HG03064 (cell line): ENCODE data around the gene KCNIP4.

Experiments
- ATAC-seq: cut with Tn5 transposase; IDR thresholded peaks from one replicate; pipeline ENCODE4 v1.9.1; 2021; ENCODE audit warnings: low read depth; ENCODE audit not compliant: unreplicated experiment

Gene KCNIP4

GRCh38 chr4:21012851-21013331, 935.7 kb downstream of the KCNIP4 start:
- no peak for ATAC-seq

GRCh38 chr4:21011106-21011505, 937.5 kb downstream of the KCNIP4 start:
- no peak for ATAC-seq

- no peak for ATAC-seq
Observed at GRCh38 chr4:21009956-21010355, 938.6 kb downstream of the KCNIP4 start.

DNA sequence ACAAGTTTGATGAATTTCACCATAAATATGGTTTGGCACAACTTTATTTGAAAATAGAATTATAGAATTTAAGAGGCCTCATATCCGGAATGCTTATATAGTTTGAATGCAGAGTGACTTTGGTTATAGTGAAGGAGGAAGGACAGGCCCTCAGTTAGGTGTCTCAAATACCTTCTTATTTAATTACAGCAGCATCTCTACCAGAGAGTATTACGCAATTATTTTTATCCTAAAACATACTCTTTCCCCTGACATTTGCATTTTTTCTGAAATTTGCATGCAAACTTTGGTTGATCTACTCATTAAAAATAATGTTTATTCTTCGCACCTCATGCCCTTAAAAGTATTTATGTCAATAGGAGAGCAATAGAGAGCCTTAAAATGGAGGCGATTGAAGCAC, 942.9 kb downstream of the KCNIP4 start:
- no peak for ATAC-seq

GRCh38 chr4:21002976-21003375, 945.6 kb downstream of the KCNIP4 start:
- ATAC-seq, result no peak

GRCh38 chr4:21002286-21002685, 946.3 kb downstream of the KCNIP4 start:
- ATAC-seq, result no peak

GRCh38 chr4:21001490-21001889, 947.1 kb downstream of the KCNIP4 start:
- no peak for ATAC-seq

DNA sequence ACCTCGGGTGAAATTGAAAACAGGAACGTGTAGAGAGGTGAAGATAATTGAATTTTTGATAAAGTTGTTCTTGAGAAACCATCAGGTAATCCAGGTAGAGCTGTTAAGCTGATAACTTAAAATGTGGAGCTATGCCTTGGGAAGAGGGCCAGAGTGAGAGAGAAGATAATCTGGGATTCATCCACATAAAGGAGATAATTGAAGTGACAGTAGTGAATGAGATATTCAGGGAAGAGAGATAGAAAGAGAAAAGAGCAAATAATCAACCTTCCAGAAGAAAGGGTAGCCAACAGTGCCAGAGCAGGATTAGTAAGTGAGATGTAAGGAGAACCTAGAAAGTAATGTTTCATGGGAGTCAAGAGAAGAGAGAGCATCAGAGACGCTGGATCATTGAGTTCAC, 950.7 kb downstream of the KCNIP4 start:
- no peak for ATAC-seq

GRCh38 chr4:20995610-20996009, 953.0 kb downstream of the KCNIP4 start:
- ATAC-seq, result no peak

- ATAC-seq, result no peak
Observed at GRCh38 chr4:20995015-20995414, 953.6 kb downstream of the KCNIP4 start.

- ATAC-seq, result no peak
Observed at GRCh38 chr4:20992002-20992401, 956.6 kb downstream of the KCNIP4 start.

DNA sequence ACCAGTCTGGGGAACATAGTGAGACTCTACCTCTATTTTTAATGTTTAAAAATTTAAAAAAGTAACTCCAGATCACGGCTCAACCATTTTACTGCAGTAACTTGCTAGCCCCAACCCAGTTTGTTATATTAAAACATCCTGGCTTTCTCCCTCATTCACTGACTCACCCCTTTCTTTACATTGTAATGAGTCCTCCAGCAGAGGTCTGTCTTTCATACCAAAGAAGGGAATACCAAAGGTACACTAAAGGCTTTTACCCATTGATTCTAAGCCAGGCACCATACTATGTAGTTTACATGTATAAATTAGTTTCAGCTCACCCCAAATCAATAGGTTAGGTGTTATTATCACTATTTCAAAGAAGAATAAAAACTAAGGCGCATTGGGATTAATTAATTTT, 961.4 kb downstream of the KCNIP4 start:
- no peak for ATAC-seq

- no peak for ATAC-seq
Observed at GRCh38 chr4:20984576-20984836, 964.1 kb downstream of the KCNIP4 start.

DNA sequence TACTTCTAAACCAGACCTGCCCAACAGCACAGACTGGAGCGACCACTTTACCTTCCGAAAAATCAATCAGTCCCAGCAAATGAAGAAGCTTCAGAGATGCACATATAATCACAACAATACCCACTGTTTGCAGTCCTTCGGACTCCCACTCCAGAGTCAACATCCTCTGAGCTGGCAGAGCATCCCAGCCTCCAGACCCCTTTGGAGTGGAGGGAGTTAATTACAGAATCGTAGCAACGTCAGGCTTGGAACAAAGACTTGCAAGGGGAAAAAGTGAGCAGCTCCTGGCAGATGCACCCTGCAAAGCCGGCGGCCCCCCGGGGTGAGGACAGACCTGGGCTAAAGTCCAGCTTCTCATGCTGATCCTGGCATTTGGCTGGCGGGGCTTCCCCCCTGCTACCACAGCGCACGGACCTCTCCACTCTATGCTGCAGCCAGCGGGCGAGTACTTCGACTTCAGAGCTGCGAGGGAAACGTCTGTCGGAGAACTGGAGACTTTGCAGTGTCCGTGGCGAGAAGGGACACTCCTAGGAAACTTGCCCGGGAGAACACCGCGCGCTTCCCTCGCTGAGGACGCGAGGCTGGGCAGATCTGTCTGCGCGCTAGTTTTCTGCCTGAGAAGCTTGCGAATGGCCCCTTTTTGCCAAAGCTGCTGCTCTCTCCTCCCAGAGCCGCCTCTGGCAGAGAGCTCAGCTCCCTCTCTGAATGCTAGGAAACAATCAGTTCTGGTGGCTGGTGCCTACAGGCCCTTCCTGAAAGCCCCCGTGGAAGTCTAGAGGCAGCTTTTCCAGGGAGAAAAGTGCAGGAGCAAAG, 964.6 kb downstream of the KCNIP4 start:
- no peak for ATAC-seq

GRCh38 chr4:20982544-20982943, 966.0 kb downstream of the KCNIP4 start:
- ATAC-seq, result no peak

DNA sequence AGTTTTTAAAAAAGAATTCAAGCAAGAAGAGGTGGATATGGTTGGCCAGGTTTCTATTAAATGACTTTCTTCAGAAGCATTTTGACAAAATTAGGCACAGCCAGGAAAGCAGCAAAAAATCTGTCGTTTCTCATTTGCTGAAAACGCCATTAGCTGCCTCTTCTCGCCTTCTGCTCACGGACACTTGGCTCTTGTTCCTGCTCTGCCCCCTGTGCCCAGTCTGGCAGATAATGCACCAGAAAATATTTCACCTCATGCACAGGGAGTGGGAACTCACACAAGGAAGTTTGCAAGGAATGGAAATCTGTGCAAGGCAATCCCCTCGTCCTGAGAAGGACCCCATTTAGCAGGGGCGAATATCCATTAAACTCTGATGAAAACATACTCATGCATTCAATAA, 988.3 kb downstream of the KCNIP4 start:
- no peak for ATAC-seq

DNA sequence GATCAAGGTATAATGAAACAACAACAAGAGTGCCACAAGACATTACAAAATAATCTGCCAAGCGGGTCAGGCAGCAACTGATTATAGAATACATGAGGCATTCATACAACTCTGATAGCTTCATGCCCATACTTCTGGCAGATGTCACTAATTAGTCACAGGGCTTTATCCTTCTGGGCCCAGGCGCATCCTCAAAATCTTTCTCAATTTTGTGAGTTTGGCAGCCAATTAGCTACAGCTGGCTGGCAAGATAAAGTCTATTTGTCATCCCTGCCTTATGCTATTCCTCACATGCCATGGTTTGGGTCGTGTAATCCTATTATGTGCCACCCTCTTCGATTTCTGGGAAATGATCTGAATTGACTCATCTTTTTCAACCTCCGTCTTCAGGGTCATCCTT, 994.0 kb downstream of the KCNIP4 start:
- ATAC-seq, result no peak

DNA sequence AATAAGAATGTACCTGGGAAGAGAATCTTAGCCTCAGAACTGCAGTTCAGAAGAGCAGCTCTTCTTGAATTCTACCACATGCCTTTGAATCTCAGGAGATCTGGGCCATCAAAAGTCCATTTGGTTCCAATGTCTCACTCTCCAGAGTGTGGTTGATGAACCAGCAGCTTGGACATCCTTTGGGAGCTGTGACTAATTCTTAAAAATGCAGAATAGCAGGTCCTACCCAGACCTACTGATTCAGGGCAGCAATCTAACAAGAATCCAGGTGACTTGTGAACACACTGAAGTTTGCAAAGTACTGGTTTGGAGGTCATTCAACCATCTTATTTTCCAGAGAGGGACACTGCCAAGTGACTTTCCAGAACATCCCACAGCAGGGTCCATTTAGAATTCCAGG, 1003.6 kb downstream of the KCNIP4 start:
- no peak for ATAC-seq

GRCh38 chr4:20944451-20944850, 1004.1 kb downstream of the KCNIP4 start:
- ATAC-seq, result no peak

DNA sequence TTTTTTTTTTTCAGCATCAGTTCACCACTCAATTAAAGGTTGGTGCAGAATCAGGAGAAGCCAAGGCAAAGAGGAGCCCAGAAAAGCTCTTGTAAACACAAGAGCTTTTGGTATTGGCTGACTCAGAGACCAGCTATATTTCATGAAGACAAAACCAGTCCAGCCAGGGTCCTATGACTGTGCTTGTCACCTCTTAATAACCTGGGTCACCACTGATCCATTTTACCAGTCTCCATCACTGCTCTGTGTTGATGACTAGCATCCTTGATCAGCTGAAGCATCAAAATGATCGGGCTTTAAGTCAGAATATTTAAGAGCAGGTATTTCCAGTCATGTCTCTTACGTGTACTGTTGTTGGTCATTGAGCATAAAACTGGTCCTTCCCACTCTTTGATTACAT, 1010.4 kb downstream of the KCNIP4 start:
- ATAC-seq, result no peak

GRCh38 chr4:20926529-20926928, 1022.0 kb downstream of the KCNIP4 start:
- ATAC-seq, result no peak

DNA sequence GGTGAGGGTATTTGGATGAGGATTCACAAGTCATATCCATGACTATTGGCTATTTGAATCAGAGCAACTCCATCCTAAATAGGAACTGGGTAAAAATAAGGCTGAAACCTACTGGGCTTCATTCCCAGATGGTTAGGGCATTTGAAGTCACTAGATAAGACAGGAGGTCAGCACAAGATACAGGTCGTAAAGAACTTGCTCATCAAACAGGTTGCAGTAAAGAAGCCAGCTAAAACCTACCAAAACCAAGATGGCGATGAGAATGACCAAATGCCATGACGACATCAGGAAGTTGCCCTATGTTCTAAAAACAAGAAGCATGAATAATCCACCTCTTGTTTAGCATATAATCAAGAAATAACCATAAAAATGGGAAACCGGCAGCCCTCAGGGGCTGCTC, 1023.4 kb downstream of the KCNIP4 start:
- ATAC-seq, result no peak

DNA sequence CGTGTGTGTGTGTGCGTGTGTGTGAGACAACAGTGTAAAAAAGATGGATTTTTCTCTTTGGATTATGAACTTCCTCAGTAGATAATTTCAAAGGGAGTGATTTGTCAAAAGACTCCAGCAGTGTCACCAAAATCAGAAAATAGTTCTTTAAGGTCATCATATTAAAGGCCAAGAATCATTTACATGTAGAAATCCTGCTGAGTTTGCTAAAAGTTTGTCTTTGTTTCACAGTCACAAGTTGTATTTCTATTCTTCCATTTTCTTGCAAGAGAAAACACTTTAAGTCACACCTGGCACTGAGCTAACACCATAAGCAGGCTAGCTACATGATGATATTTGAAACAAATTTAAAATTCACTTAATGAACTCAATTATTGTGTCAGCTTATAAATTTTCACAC, 1025.6 kb downstream of the KCNIP4 start:
- no peak for ATAC-seq
